OCI-LY1 (cell line): Measurements from ENCODE around the gene YBEY.

Experiments
- EZH2 ChIP-seq: fragments of 200-600 bp; sonication (generic), shearing (Covaris generic); IDR thresholded peaks from 2 replicates; pipeline ENCODE4 v1.8.0; 2017; ENCODE audit warnings: borderline replicate concordance, mixed run types, mild to moderate bottlenecking, antibody characterized with exemption, low read length, moderate library complexity, mixed read lengths
- TF ChIP-seq, protein P1 (sequence below): fragments of 200-600 bp; sonication (generic), shearing (Covaris generic); IDR thresholded peaks from 2 replicates; pipeline ENCODE4 v1.5.1; 2017; ENCODE audit warnings: mild to moderate bottlenecking, antibody characterized with exemption, low read length, moderate library complexity, mixed read lengths

DNA sequence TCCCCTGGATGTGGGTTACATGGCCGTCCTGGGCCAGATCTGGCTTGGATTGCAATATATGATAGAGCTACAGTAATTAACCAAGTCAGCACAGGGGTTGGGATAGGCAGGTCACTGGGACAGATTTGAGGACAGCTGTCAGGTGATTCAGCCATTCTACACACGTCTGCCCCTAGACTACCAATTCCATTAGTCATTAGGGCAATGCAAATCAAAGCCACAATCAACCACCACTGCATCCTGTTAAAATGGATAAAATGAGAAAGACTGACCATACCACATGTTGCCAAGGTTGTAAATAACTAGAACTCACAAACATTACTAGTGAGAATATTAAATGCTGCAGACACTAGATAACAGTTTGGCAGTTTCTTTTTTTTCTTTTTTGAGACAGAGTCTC is 21.5 kb downstream of the YBEY start:
- TF ChIP-seq, protein P1, sequence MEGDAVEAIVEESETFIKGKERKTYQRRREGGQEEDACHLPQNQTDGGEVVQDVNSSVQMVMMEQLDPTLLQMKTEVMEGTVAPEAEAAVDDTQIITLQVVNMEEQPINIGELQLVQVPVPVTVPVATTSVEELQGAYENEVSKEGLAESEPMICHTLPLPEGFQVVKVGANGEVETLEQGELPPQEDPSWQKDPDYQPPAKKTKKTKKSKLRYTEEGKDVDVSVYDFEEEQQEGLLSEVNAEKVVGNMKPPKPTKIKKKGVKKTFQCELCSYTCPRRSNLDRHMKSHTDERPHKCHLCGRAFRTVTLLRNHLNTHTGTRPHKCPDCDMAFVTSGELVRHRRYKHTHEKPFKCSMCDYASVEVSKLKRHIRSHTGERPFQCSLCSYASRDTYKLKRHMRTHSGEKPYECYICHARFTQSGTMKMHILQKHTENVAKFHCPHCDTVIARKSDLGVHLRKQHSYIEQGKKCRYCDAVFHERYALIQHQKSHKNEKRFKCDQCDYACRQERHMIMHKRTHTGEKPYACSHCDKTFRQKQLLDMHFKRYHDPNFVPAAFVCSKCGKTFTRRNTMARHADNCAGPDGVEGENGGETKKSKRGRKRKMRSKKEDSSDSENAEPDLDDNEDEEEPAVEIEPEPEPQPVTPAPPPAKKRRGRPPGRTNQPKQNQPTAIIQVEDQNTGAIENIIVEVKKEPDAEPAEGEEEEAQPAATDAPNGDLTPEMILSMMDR = no peak
- no peak for TF ChIP-seq EZH2
